HG03469 (cell line): ENCODE data around the gene TERB2.
"Not testable (repeated sequence)": the region's sequence is repeated elsewhere in the genome, so short reads cannot be mapped to it uniquely, and the experiment has no call there.

Experiments used
- ATAC-seq: cut with Tn5 transposase; IDR thresholded peaks from one replicate; pipeline ENCODE4 v1.9.1; 2021; ENCODE audit warnings: mild to moderate bottlenecking, moderate library complexity, moderate number of reproducible peaks; ENCODE audit not compliant: unreplicated experiment

The TERB2 gene

DNA sequence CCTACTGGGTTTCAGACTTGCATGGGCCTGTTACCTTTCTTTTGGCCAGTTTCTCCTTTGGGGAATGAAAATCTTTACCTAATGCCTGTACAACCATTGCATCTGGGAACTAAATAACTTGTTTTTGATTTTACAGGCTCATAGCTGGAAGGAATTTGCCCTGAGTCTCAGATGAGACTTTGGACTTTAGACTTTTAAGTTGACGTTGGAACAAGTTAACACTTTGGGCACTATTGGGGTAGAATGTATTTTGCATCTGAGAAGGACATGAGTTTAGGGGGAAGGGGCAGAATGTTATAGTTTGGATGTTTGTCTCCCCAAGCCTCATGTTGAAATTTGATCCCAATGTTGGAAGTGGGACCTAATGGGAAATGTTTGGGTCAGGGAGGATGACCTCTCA lies 44.7 kb downstream of the TERB2 start:
- ATAC-seq, result not testable (repeated sequence)

DNA sequence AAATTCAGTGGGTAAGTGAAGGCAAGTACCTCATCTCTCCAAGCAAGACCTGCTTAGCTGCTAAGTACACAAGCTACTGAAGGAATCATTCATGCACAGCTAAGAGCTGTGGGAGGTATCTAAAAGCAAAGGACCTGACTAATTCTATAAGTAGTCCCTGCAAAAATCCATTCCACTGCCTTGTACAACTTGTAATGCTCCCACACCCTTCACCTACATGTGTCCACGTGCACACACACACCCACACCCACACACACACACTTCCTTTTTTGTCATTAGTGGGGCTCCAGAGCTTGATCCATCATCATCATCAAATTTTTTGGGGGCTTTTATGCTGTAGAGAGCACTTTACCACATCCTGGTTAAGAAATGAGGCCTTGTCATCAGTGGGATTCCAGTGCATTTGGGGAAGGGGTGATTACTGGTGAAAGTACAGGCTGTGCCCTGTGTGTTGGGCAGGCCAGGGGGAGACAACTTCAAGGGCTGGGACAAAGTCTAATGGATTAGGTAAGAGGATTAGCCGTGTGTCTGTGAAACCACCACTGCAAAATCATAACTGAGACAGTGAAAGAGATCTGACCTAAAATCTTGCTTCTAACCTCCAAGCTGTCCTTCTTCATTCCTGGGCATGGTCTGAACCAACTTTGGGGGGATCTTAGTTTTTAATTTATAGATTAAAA lies 47.4 kb downstream of the TERB2 start:
- ATAC-seq, result not testable (repeated sequence)

DNA sequence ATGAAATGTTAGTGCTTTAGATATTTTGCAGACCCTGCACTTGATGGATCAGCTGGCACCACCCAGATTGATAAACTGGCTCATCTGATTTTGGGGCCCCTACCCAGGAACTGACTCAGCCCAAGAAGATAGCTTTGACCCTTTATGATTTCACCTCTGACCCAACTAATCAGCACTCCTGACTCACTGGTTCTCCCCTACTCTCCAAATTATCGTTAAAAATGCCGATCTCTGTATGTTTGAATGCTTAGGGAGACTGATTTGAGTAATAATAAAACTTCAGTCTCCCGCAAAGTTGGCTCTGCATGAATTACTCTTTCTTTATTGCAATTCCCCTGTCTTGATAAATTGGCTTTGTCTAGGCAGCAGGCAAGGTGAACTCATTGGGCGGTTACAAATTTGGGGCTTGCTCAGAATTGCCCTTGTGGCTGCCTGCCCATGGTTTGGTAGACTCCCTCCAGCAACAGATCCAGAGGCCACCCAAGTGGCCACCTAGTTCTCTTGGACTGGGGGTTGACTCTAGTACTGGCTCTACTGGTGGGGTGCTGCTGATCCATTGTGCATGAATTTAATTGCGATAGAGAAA lies 48.2 kb downstream of the TERB2 start:
- not testable (repeated sequence) for ATAC-seq

DNA sequence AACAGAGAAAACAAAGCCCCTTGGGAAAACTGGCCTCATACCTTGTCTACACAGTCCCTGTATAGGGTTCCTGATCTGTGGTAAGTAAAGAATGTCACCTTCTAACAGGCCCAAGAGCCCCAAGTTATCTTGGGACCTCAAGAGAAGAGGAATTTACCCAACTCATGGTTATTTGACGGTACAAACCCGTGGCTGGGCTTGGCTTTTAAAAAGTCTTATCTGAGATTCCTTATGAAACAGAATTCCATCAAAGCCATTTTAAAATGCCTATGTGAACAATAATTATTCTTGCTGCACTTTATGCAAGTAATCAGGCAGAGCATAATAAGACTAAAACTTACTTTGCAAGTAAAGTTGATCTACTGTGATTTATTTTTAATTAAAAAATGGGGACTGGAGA lies 52.6 kb downstream of the TERB2 start:
- ATAC-seq, result no peak

- ATAC-seq, result not testable (repeated sequence)
Observed at GRCh38 chr15:45015114-45015513, 58.6 kb downstream of the TERB2 start.

DNA sequence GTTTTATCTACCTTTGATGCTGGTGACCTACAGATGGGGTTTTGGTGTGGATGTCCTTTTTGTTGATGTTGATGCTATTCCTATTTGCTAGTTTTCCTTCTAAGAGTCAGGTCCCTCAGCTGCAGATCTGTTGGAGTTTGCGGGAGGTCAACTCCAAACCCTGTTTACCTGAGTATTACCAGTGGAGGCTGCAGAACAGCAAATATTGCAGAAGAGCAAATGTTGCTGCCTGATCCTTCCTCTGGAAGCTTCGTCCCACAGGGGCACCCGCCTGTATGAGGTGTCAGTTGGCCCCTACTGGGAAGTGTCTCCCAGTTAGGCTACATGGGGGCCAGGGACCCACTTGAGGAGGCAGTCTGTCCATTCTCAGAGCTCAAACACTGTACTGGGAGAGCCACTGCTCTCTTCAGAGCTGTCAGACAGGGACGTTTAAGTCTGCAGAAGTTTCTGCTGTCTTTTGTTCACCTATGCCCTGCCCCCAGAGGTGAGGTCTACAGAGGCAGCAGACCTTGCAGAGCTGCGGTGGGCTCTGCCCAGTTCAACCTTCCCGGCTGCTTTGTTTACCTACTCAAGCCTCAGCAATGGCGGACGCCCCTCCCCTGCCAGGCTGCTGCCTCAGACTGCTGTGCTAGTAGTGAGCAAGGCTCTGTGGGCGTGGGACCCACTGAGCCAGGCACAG lies 63.9 kb downstream of the TERB2 start:
- not testable (repeated sequence) for ATAC-seq

DNA sequence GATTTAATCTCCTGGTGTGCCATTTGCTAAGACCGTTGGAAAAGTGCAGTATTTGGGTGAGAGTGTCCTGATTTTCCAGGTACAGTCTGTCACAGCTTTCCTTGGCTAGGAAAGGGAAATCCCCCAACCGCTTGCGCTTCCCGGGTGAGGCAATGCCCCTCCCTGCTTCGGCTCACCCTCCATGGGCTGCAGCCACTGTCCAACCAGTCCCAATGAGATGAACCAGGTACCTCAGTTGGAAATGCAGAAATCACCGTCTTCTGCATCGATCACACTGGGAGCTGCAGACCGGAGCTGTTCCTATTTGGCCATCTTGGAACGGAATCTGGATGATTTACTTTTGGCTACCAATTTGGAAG lies 64.4 kb downstream of the TERB2 start:
- ATAC-seq, result not testable (repeated sequence)

DNA sequence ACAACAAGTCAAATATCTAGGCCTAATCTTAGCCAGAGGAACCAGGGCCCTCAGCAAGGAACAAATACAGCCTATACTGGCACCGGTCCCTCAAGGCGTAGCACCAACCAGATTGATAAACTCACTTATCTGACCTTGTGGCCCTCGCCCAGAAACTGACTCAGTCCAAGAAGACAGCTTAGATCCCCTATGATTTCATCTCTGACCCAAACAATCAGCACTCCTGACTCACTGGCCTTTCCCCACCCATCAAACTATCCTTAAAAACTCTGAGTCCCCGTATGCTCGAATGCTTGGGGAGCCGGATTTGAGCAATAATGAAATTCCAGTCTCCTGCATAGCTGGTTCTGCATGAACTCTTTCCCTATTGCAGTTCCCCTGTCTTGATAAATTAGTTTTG lies 64.9 kb downstream of the TERB2 start:
- ATAC-seq, result no peak

DNA sequence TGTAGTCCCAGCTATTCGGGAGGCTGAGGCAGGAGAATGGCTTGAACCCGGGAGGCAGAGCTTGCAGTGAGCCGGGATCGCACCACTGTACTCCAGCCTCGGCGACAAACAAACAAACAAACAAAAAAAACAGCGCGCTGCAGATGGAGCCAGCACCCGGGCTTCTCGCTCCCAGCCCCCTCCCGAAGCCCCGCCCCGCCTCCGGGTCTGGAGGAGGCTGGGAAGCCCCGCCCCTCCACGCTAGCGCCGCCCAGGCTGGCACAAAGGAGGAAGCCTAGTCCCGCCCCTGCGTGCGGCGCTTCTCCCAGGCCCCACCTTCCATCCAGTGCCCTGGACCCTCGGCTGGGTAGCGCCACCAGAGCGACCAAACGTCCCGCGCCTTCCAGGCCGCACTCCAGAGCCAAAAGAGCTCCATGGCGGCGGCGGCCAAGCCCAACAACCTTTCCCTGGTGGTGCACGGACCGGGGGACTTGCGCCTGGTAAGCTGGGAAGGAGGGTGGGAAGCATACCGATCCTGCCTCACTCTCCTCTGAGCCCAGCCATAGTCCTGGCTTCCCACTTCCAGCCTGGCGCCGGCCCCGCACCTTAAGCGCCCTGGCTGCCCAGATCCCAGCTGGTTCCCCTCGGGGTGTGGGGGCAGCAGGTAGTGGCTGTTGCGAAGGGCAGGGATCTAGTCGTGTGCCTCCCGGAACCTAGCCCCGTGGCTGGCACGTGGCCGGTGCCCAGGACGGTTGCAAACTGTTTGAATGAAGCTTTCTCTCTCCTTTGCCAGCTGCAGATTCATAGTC lies 66.6 kb downstream of the TERB2 start, which contains the start of gene SORD:
Gene SORD (plus strand): TSS at position 325 of the 788 bp plus-strand sequence. CDS start 89 bp downstream, at position 414.
- ATAC-seq, result peak; percentile 80

GRCh38 chr15:45023659-45024225 lies 67.3 kb downstream of the TERB2 start:
- no peak for ATAC-seq

DNA sequence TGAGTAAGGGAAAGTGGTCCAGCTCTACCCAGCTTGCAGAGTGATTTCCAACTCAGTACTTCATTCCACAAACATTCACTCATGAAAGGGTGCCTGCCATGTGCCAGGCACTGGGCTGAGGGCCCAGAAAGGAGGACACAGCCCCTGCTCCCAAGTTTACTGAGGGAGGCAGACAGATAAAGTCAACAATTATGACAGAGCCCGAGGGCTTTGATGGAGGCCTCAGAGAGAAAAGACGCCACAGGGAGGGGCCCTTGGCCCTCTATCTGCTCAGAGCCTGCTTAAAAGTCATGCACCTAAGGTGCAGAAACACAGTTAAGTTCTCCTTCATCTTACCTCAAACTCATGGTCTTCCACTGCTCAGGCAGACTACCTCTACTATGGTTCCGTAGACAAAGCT lies 68.2 kb downstream of the TERB2 start:
- ATAC-seq, result not testable (repeated sequence)

DNA sequence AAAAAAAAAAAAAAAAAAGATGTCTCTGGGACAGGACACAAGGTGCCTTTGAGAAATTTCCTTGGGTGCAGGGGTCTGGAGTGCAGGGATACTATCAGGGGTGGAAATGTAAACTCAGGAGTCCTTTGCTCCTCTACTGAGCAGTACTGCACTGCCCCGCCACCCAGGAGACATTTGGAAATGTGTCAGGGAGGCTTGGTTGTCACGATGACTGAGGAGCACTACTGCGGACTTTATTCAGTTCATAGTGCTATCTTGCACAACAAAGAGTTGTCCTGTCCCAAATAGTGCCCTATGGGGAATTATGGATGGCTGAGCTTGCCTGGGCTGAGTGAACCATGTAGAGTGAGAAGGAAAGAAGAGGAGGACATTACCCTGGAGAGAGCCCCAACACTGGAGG lies 69.1 kb downstream of the TERB2 start:
- ATAC-seq, result not testable (repeated sequence)

GRCh38 chr15:45026651-45027190 lies 70.2 kb downstream of the TERB2 start:
- ATAC-seq, result no peak

DNA sequence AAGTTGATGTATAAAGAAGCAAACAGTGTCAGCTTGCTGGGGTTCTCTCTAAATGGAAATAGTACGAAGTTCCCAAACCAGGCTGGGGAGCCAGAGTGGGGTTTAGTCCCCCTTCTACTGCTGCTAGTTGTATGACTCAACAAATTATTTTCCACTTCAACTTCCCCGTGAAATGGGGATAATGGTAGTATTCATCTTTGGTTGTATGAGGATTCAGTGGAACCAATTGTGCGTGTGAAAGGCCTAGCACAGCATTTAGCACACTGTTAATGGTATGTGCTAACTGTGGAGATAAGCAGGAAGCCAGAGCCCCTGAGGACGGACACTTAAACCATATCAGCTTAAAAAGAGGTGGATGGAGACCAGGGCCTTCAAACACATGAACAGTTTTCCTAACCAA lies 70.7 kb downstream of the TERB2 start:
- ATAC-seq, result no peak
